Common myeloid progenitor, CD34-positive (primary cell): ENCODE data around the gene SLAMF9.

ENCODE experiments used
- CTCF ChIA-PET: fragments of 350-600 bp; sonication (Branson Sonifier 250); formaldehyde crosslinking; loops from one replicate; lab custom pipeline; 2021; ENCODE audit warnings: antibody characterized with exemption; lab: Charles Lee
- POLR2A ChIA-PET: fragments of 350-600 bp; sonication (Branson Sonifier 250); formaldehyde crosslinking; loops from one replicate; lab custom pipeline; 2021; ENCODE audit warnings: antibody characterized with exemption; lab: Charles Lee
- DNase-seq, 3 donors: peaks; one replicate each; pipeline versions ENCODE4 v3.0.0 to v3.0.0-alpha.2; 2013
- H3K27ac ChIP-seq, 2 experiments: 1 replicate in 1 of 2; 2 replicates in 1 of 2; pipeline ENCODE4 v1.7.0; 2013; ENCODE audit warnings: inconsistent platforms in 2 of 2, low read length in 2 of 2, mild to moderate bottlenecking in 2 of 2, low read depth in 1 of 2, moderate library complexity in 1 of 2; ENCODE audit not compliant: severe bottlenecking in 2 of 2, insufficient read depth in 1 of 2, poor library complexity in 1 of 2
- H3K27me3 ChIP-seq, 5 experiments: replicated peaks in 2 of 5; 1 replicate in 3 of 5; 2 replicates in 2 of 5; pipeline versions ENCODE4 v1.6.1 to v1.7.0; 2013; ENCODE audit warnings: low read length in 4 of 5, mild to moderate bottlenecking in 2 of 5, moderate library complexity in 2 of 5, inconsistent platforms in 1 of 5; ENCODE audit not compliant: insufficient read depth in 5 of 5, control insufficient read depth in 4 of 5
- H3K36me3 ChIP-seq, 4 experiments: 1 replicate in 2 of 4; 2 replicates in 2 of 4; pipeline versions ENCODE4 v1.6.1 to v1.7.0; 2013; ENCODE audit warnings: low read length in 3 of 4, control low read depth in 1 of 4, mild to moderate bottlenecking in 1 of 4; ENCODE audit not compliant: control insufficient read depth in 4 of 4, insufficient read depth in 4 of 4
- H3K4me1 ChIP-seq, 4 experiments: 1 replicate in 3 of 4; 2 replicates in 1 of 4; pipeline versions ENCODE4 v1.6.1 to v1.7.1; 2013; ENCODE audit warnings: low read length in 3 of 4, mild to moderate bottlenecking in 3 of 4, control low read depth in 1 of 4, inconsistent platforms in 1 of 4, moderate library complexity in 1 of 4; ENCODE audit not compliant: control insufficient read depth in 4 of 4, insufficient read depth in 4 of 4; ENCODE audit errors: control extremely low read depth in 1 of 4
- H3K4me3 ChIP-seq, 7 experiments: 1 replicate in 4 of 7; 2 replicates in 3 of 7; pipeline versions ENCODE4 v1.5.1 to v1.7.0; 2013; ENCODE audit warnings: mild to moderate bottlenecking in 7 of 7, low read length in 6 of 7, moderate library complexity in 6 of 7, inconsistent platforms in 2 of 7, low read depth in 2 of 7, control low read depth in 1 of 7; ENCODE audit not compliant: insufficient read depth in 4 of 7, control insufficient read depth in 1 of 7; ENCODE audit errors: extremely low read depth in 1 of 7
- H3K9me3 ChIP-seq, 5 experiments: 1 replicate in 4 of 5; 2 replicates in 1 of 5; pipeline versions ENCODE4 v1.6.1 to v1.7.1; 2013; ENCODE audit warnings: low read length in 4 of 5, mild to moderate bottlenecking in 2 of 5, inconsistent platforms in 1 of 5, low read depth in 1 of 5, moderate library complexity in 1 of 5; ENCODE audit not compliant: control insufficient read depth in 4 of 5, insufficient read depth in 2 of 5; ENCODE audit errors: control extremely low read depth in 1 of 5
- WGBS: methylation state at CpG from one replicate; pipeline ENCODE4 v1.1.5; 2013; ENCODE audit not compliant: insufficient coverage; 5-methylcytosine and 5-hydroxymethylcytosine counted together

Gene SLAMF9

GRCh38 chr1:159959451-159959850, 5.4 kb upstream of the SLAMF9 start:
- ChIA-PET POLR2A (no interaction called here), CTCF (interaction anchor here (0.8 to 1.6 kb wide), 3 partner anchors 10 to 20 kb away, joined by 3 to 4 read pairs (median 3); no protein-coding TSS in a partner anchor)
- Histone ChIP-seq H3K9me3 (peaks cover 0 to 1% (median 0%) of the 10 kb centered on the region in 5 experiments), H3K4me1 (no peaks in the 10 kb centered on the region), H3K27me3 (peaks cover 0 to 4% (median 0%) of the 10 kb centered on the region in 5 experiments), H3K27ac (no peak overlapping the region), H3K4me3 (no peak overlapping the region), H3K36me3 (no peaks in the 10 kb centered on the region)
- WGBS, result 100% methylated on average over 2 of the region's 4 CpGs
- DNase-seq, result no peak

GRCh38 chr1:159958719-159959380, 4.8 kb upstream of the SLAMF9 start:
- Histone ChIP-seq H3K4me1 (no peaks in the 10 kb centered on the region), H3K27me3 (peaks cover 0 to 4% (median 0%) of the 10 kb centered on the region in 5 experiments), H3K36me3 (no peaks in the 10 kb centered on the region), H3K27ac (no peak overlapping the region), H3K4me3 (no peak overlapping the region), H3K9me3 (peaks cover 0 to under 1% (median 0%) of the 10 kb centered on the region in 5 experiments)
- ChIA-PET CTCF (interaction anchor here (0.8 to 1.6 kb wide), 5 partner anchors 11 to 159 kb away, joined by 3 to 6 read pairs (median 3); no protein-coding TSS in a partner anchor), POLR2A (no interaction called here)
- DNase-seq, result no peak
- no CpG with 5 or more reads among the region's 3 CpGs for WGBS

DNA sequence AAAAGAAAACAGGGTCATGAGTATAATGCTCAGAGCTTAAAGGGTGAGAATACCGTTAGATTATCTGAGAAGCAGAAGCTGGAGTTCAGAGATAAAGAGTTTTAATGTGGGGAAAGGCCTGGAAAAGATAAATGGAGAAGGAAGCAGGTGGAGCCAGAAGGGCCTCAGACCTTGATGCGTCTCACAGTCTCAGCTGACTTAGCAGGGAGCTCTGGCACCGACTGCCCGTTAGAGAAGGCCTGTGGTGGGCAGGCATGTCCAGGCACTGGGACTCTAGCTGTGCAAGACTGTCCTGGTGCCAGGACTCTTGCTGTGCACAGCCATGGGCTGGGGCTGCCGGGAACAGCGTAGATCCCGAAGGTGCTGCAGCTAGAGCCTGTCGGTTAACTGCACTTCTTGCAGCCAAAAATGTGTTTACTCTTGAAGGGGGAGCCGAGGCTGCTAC, 3.8 kb upstream of the SLAMF9 start:
- WGBS, result 66% methylated on average over 9 of the region's 9 CpGs
- Histone ChIP-seq H3K27me3 (peaks cover 0 to 6% (median 0%) of the 10 kb centered on the region in 5 experiments), H3K27ac (no peak overlapping the region), H3K4me3 (no peak overlapping the region), H3K36me3 (no peaks in the 10 kb centered on the region), H3K4me1 (no peaks in the 10 kb centered on the region), H3K9me3 (no peaks in the 10 kb centered on the region)
- POLR2A ChIA-PET, result no interaction called here
- CTCF ChIA-PET, result interaction anchor here (1.2 to 1.6 kb wide), 3 partner anchors 19 to 158 kb away, joined by 3 to 6 read pairs (median 4); no protein-coding TSS in a partner anchor
- peak; percentile 25 to 67 (median 45) for DNase-seq

- 100% methylated on average over 3 of the region's 3 CpGs for WGBS
- peaks cover 0 to 7% (median 0%) of the 10 kb centered on the region in 5 experiments for H3K27me3 ChIP-seq
- H3K36me3 ChIP-seq, result no peaks in the 10 kb centered on the region
- POLR2A ChIA-PET, result no interaction called here
- H3K27ac ChIP-seq, result no peak overlapping the region
- no peaks in the 10 kb centered on the region for H3K4me1 ChIP-seq
- CTCF ChIA-PET, result interaction anchor here (1.3 to 2.6 kb wide), 3 partner anchors 9 to 157 kb away, joined by 5 to 8 read pairs (median 7); partner anchors contain the start of gene IGSF9
- DNase-seq, result no peak
- H3K4me3 ChIP-seq, result no peak overlapping the region
- no peaks in the 10 kb centered on the region for H3K9me3 ChIP-seq
Observed at GRCh38 chr1:159955456-159955855, 1.4 kb upstream of the SLAMF9 start.

GRCh38 chr1:159952932-159953331, 1.1 kb downstream of the SLAMF9 start:
- no peak overlapping the region for H3K4me3 ChIP-seq
- DNase-seq, result no peak
- ChIA-PET POLR2A (no interaction called here), CTCF (interaction anchor here (1.0 to 4.0 kb wide), 5 partner anchors 15 to 163 kb away, joined by 3 to 24 read pairs (median 4); no protein-coding TSS in a partner anchor)
- no peaks in the 10 kb centered on the region for H3K4me1 ChIP-seq
- no peaks in the 10 kb centered on the region for H3K9me3 ChIP-seq
- H3K27me3 ChIP-seq, result peaks cover 0 to 8% (median 0%) of the 10 kb centered on the region in 5 experiments
- WGBS, result 100% methylated on average over 2 of the region's 5 CpGs
- no peak overlapping the region for H3K27ac ChIP-seq
- H3K36me3 ChIP-seq, result no peaks in the 10 kb centered on the region

DNA sequence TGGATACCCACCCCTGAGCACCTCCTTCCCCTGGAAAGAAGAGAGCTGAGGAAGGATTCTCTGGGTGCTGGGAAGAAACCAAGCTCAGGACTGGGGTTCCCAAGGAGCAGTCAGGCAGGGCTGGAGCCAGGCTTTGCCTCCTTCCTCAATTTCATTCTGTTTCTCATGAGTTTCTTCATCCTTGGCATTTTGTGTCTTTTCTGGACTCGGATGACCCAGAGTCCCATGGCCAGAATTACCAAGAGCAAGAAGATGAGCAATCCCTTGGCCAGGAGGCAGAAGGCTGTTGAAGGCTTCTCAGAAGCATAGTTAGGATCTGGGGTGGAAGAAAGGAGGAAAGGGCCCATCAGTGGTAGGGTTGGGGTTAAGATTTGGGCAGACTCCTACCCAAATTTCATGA, 2.5 kb downstream of the SLAMF9 start:
- no peak for DNase-seq
- H3K4me3 ChIP-seq, result no peak overlapping the region
- H3K4me1 ChIP-seq, result no peaks in the 10 kb centered on the region
- no peak overlapping the region for H3K27ac ChIP-seq
- H3K27me3 ChIP-seq, result peaks cover 0 to 14% (median 0%) of the 10 kb centered on the region in 5 experiments
- 100% methylated on average over 1 of the region's 1 CpG for WGBS
- no peaks in the 10 kb centered on the region for H3K9me3 ChIP-seq
- ChIA-PET POLR2A (no interaction called here), CTCF (interaction anchor here (4.0 kb wide), 1 partner anchor 13 kb away, joined by 24 read pairs; no protein-coding TSS in a partner anchor)
- H3K36me3 ChIP-seq, result no peaks in the 10 kb centered on the region

GRCh38 chr1:159951016-159951415, 3.0 kb downstream of the SLAMF9 start:
- ChIA-PET POLR2A (no interaction called here), CTCF (interaction anchor here (4.0 kb wide), 1 partner anchor 13 kb away, joined by 24 read pairs; no protein-coding TSS in a partner anchor)
- Histone ChIP-seq H3K27ac (no peak overlapping the region), H3K36me3 (no peaks in the 10 kb centered on the region), H3K4me1 (peaks cover 0 to 3% (median 1%) of the 10 kb centered on the region in 4 experiments), H3K4me3 (no peak overlapping the region), H3K27me3 (peaks cover 0 to 20% (median 0%) of the 10 kb centered on the region in 5 experiments), H3K9me3 (no peaks in the 10 kb centered on the region)
- no peak for DNase-seq
- 90% methylated on average over 2 of the region's 2 CpGs for WGBS
